ENCODE data around the gene AURKB.

- TF ChIP-seq EZH2 (IDR thresholded peaks at IDR 0.05; ENCODE audit: borderline replicate concordance, low read length) = no peak
- TF ChIP-seq, protein P1, sequence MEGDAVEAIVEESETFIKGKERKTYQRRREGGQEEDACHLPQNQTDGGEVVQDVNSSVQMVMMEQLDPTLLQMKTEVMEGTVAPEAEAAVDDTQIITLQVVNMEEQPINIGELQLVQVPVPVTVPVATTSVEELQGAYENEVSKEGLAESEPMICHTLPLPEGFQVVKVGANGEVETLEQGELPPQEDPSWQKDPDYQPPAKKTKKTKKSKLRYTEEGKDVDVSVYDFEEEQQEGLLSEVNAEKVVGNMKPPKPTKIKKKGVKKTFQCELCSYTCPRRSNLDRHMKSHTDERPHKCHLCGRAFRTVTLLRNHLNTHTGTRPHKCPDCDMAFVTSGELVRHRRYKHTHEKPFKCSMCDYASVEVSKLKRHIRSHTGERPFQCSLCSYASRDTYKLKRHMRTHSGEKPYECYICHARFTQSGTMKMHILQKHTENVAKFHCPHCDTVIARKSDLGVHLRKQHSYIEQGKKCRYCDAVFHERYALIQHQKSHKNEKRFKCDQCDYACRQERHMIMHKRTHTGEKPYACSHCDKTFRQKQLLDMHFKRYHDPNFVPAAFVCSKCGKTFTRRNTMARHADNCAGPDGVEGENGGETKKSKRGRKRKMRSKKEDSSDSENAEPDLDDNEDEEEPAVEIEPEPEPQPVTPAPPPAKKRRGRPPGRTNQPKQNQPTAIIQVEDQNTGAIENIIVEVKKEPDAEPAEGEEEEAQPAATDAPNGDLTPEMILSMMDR (conservative IDR thresholded peaks at IDR 0.05 in 1 of 2, IDR thresholded peaks at IDR 0.05 in 1 of 2; ENCODE audit: extremely low read depth in 1 of 2, insufficient read depth in 1 of 2, low read depth in 1 of 2, low read length in 2 of 2) = peak in 1 of 2 donors; percentile 18
Measured at GRCh38 chr17:8156246-8156992, 54.0 kb downstream of the AURKB start.
